HepG2 (cell line): ENCODE results near the gene AMOT. TPM values are rescaled to one million over a fixed set of nuclear protein-coding genes. Genes with fewer than 3 reads are reported as not detected.

Source experiments
- ATAC-seq: fragments of 200-7000 bp; cut with Tn5 transposase; 3 replicates; pipeline ENCODE4 v1.9.1; 2020; ENCODE audit warnings: mild to moderate bottlenecking, moderate library complexity
- BruUV-seq: library from RNA; stranded (reverse); fragments of 400-500 nt; replicated peaks from 2 replicates; lab custom pipeline; 2021; lab: Mats Ljungman, UMichigan
- CTCF ChIA-PET: fragments of 300-600 bp; formaldehyde crosslinking; extraction: SDS; loops from one replicate; lab custom pipeline; 2021; ENCODE audit warnings: low total read pairs, inconsistent platforms, low intra/inter-chr PET ratio; lab: Yijun Ruan, JAX
- POLR2A ChIA-PET: fragments of 350-600 bp; sonication (Branson Sonifier 250); formaldehyde crosslinking; loops from one replicate; lab custom pipeline; 2020; ENCODE audit warnings: antibody characterized with exemption, inconsistent platforms; lab: Yijun Ruan, JAX
- DNase-seq: peaks from one replicate; pipeline ENCODE4 v3.0.0-alpha.2; 2015; ENCODE audit warnings: low spot score
- FAIRE-seq: peaks from 3 replicates; lab custom pipeline; 2011; peaks lifted over from hg19 to GRCh38; lab: Jason Lieb, UNC
- H2AFZ ChIP-seq: one replicate; pipeline ENCODE4 v1.6.1; 2011; ENCODE audit warnings: low read length, inconsistent platforms
- H3K27ac ChIP-seq: fragments of 300-600 bp; 3 replicates; pipeline ENCODE4 v1.8.0; 2011; ENCODE audit warnings: mixed run types, mild to moderate bottlenecking, mixed read lengths, low read length, inconsistent platforms; ENCODE audit not compliant: insufficient read depth; ENCODE audit errors: extremely low read length
- H3K27me3 ChIP-seq, 2 experiments: fragments of 200-600 bp in 1 of 2; 2 replicates in 1 of 2; 3 replicates in 1 of 2; pipeline versions ENCODE4 v1.6.0 to v1.8.0; 2011; ENCODE audit warnings: low read length in 2 of 2, mild to moderate bottlenecking in 2 of 2, moderate library complexity in 2 of 2, inconsistent platforms in 1 of 2; ENCODE audit not compliant: insufficient read depth in 2 of 2, control insufficient read depth in 1 of 2
- H3K36me3 ChIP-seq, 2 experiments: fragments of 200-600 bp in 1 of 2; replicated peaks in 1 of 2; 2 replicates in 1 of 2; 3 replicates in 1 of 2; pipeline versions ENCODE4 v1.5.1 to v1.8.0; 2011; ENCODE audit warnings: low read length in 2 of 2, inconsistent platforms in 1 of 2; ENCODE audit not compliant: insufficient read depth in 2 of 2, control insufficient read depth in 1 of 2
- H3K4me1 ChIP-seq: 2 replicates; pipeline ENCODE4 v1.5.1; 2012; ENCODE audit warnings: low read length, inconsistent platforms; ENCODE audit not compliant: insufficient read depth
- H3K4me2 ChIP-seq: 2 replicates; pipeline ENCODE4 v1.6.0; 2011; ENCODE audit warnings: low read depth, low read length, inconsistent platforms
- H3K4me3 ChIP-seq, 3 experiments: fragments of 200-600 bp in 1 of 3; sonication (generic), shearing (Covaris generic) in 1 of 3; replicated peaks in 1 of 3; 2 replicates each; pipeline ENCODE4 v1.5.1; 2011 to 2016; ENCODE audit warnings: low read length in 3 of 3, inconsistent platforms in 2 of 3, low read depth in 2 of 3, mild to moderate bottlenecking in 2 of 3, control low read depth in 1 of 3, mixed read lengths in 1 of 3; ENCODE audit not compliant: insufficient read depth in 1 of 3
- H3K79me2 ChIP-seq: one replicate; pipeline ENCODE4 v1.6.1; 2011; ENCODE audit warnings: low read length, inconsistent platforms; ENCODE audit not compliant: insufficient read depth
- H3K9ac ChIP-seq: 2 replicates; pipeline ENCODE4 v1.6.0; 2011; ENCODE audit warnings: mild to moderate bottlenecking, low read depth, low read length, inconsistent platforms; ENCODE audit not compliant: insufficient read depth
- H3K9me3 ChIP-seq: 2 replicates; pipeline ENCODE4 v1.5.1; 2012; ENCODE audit warnings: mild to moderate bottlenecking, low read length
- H4K20me1 ChIP-seq: 2 replicates; pipeline ENCODE4 v1.6.0; 2011; ENCODE audit warnings: inconsistent platforms, mild to moderate bottlenecking, low read length, moderate library complexity; ENCODE audit not compliant: insufficient read depth
- GTF2F1 ChIP-seq: fragments of 150-350 bp; IDR thresholded peaks from 2 replicates; pipeline ENCODE4 v1.6.1; 2014; ENCODE audit warnings: low read length
- PLSCR1 ChIP-seq: sonication (generic); formaldehyde crosslinking; IDR thresholded peaks from 2 replicates; pipeline ENCODE4 v1.5.0; 2020; ENCODE audit warnings: missing genetic modification reagents, mild to moderate bottlenecking, borderline replicate concordance
- RERE ChIP-seq: IDR thresholded peaks from 2 replicates; pipeline ENCODE4 v1.6.1; 2016; ENCODE audit warnings: low read depth, missing genetic modification reagents, missing compliant biosample characterization
- SRSF4 ChIP-seq: fragments of 200-400 bp; formaldehyde crosslinking; IDR thresholded peaks from one replicate; pipeline ENCODE4 v1.6.1; 2018; ENCODE audit warnings: mild to moderate bottlenecking, low read depth, low read length, moderate library complexity; ENCODE audit not compliant: poor library complexity, severe bottlenecking
- ZNF280B ChIP-seq: sonication (generic); formaldehyde crosslinking; IDR thresholded peaks from 2 replicates; pipeline ENCODE4 v1.5.0; 2020; ENCODE audit warnings: missing genetic modification reagents, mild to moderate bottlenecking, borderline replicate concordance
- ZNF484 ChIP-seq: sonication (generic); formaldehyde crosslinking; IDR thresholded peaks from 2 replicates; pipeline ENCODE4 v1.5.1; 2020; ENCODE audit warnings: mild to moderate bottlenecking, low read depth, missing genetic modification reagents, borderline replicate concordance
- ZNF761 ChIP-seq: sonication (generic); formaldehyde crosslinking; conservative IDR thresholded peaks from 2 replicates; pipeline ENCODE4 v1.4.0; 2020; ENCODE audit warnings: mild to moderate bottlenecking, missing genetic modification reagents
- ZNF770 ChIP-seq: sonication (generic); formaldehyde crosslinking; IDR thresholded peaks from 2 replicates; pipeline ENCODE4 v1.5.0; 2020; ENCODE audit warnings: mild to moderate bottlenecking, missing genetic modification reagents
- WGBS: methylation state at CpG from one replicate; pipeline ENCODE4 v1.1.6; 2017; ENCODE audit warnings: low lambda C conversion rate; 5-methylcytosine and 5-hydroxymethylcytosine counted together
- in situ Hi-C: cut with HindIII; loops from 2 replicates; pipeline ENCODE4 v1.10.0; 2017; ENCODE audit warnings: low pct_unique_long_range_greater_than_20kb; ENCODE audit not compliant: extremely low pct_ligation_motif_present
- intact Hi-C: fragments of 100-400 bp; cut with micrococcal nuclease; formaldehyde crosslinking; loops from one replicate; pipeline ENCODE4 v1.10.0; 2022; ENCODE audit not compliant: unreplicated experiment
- polyA plus RNA-seq, 8 experiments: library from polyadenylated mRNA; depleted of rRNA in 3 of 8; stranded (reverse) in 7 of 8; unstranded in 1 of 8; fragments of >200 nt; fragmentation: Illumina TruSeq in 4 of 8; extraction: Trizol in 4 of 8; gene quantifications; 2 replicates each; pipeline versions ENCODE4 v1.2.1 to v1.2.3, GENCODE V29; 2011 to 2016; ENCODE audit warnings: low read depth in 4 of 8, missing spikeins in 1 of 8, mixed read lengths in 1 of 8; ENCODE audit not compliant: insufficient read depth in 1 of 8
- total RNA-seq, 5 experiments: library from RNA; depleted of rRNA; stranded (reverse); fragments of >200 nt; fragmentation: Illumina TruSeq; extraction: Trizol; gene quantifications; 2 replicates each; pipeline ENCODE4 v1.2.3, GENCODE V29; 2016; ENCODE audit warnings: low read depth in 1 of 5

AMOT gene
- total and polyA plus RNA-seq, 2 of the 13 experiments (the other 11 are each of a cell fraction or from before 2014, with no cell fraction given): 0.13 to 0.91 TPM

GRCh38 chrX:112789931-112790330 is 50.7 kb downstream of the AMOT start (continued):
- no peak for TF ChIP-seq ZNF761 (CRISPR knock-in tag)
- TF ChIP-seq RERE (CRISPR knock-in tag): 0 out of 2 replicates have a peak, but pooled peaks have one; percentile 41
- TF ChIP-seq SRSF4: no peak
- TF ChIP-seq ZNF484 (CRISPR knock-in tag): no peak

GRCh38 chrX:112786076-112786475 is 54.6 kb downstream of the AMOT start:
- Histone ChIP-seq H3K4me1 (peaks cover 41% of the 10 kb centered on the region), H3K79me2 (no peaks in the 10 kb centered on the region), H3K9me3 (no peaks in the 10 kb centered on the region), H3K4me2 (no peak overlapping the region), H3K36me3 (no peaks in the 10 kb centered on the region), H3K4me3 (no peak overlapping the region), H3K27me3 (no peaks in the 10 kb centered on the region), H3K9ac (no peak overlapping the region), H4K20me1 (no peaks in the 10 kb centered on the region), H3K27ac (no peak overlapping the region), H2AFZ (no peak overlapping the region)
- DNase-seq (no peak), ATAC-seq (no peak), FAIRE-seq (no peak)
- CTCF ChIA-PET: no interaction called here
- POLR2A ChIA-PET: no interaction called here
- no TSS peak for BruUV-seq
- in situ Hi-C loops (no loop called here), intact Hi-C loops (no loop called here)
- 54% methylated on average over 2 of the region's 2 CpGs for WGBS
- TF ChIP-seq ZNF280B (no peak), PLSCR1 (CRISPR knock-in tag) (no peak), GTF2F1 (no peak), ZNF770 (no peak)
